Upper lobe of right lung (tissue), 1 donor: ENCODE measurements around the gene CKAP5. TPM values are rescaled to one million over a fixed set of nuclear protein-coding genes. Genes with fewer than 3 reads are reported as not detected.
A peak's percentile ranks its signal among the peaks of the same experiment; 100 is the strongest.

Source experiments
- ATAC-seq: fragments of 200-7000 bp; cut with Tn5 transposase; one replicate; pipeline ENCODE4 v1.9.1; 2020; ENCODE audit warnings: mild to moderate bottlenecking, moderate library complexity
- DNase-seq: peaks from one replicate; pipeline ENCODE4 v3.0.0-alpha.2; 2020
- H3K27ac ChIP-seq: fragments of 200-600 bp; one replicate; pipeline ENCODE4 v1.8.0; 2022
- H3K27me3 ChIP-seq: fragments of 200-600 bp; one replicate; pipeline ENCODE4 v1.8.0; 2022; ENCODE audit warnings: mild to moderate bottlenecking
- H3K36me3 ChIP-seq: fragments of 200-600 bp; one replicate; pipeline ENCODE4 v1.8.0; 2022
- H3K4me1 ChIP-seq: fragments of 200-600 bp; one replicate; pipeline ENCODE4 v1.8.0; 2022
- H3K4me3 ChIP-seq: fragments of 200-600 bp; one replicate; pipeline ENCODE4 v1.8.0; 2022; ENCODE audit warnings: mild to moderate bottlenecking
- H3K9me3 ChIP-seq: fragments of 200-600 bp; one replicate; pipeline ENCODE4 v1.8.0; 2022
- intact Hi-C: fragments of 100-400 bp; cut with DNase I; formaldehyde crosslinking; loops from one replicate; pipeline ENCODE4 v1.11.0; 2022
- total RNA-seq: library from RNA; stranded (reverse); fragmentation: NEBNext Ultra II Directional; extraction: Animal tissue kit (Norgen Biotek cat#: 25700); gene quantifications from one replicate; pipeline ENCODE4 v1.2.1, GENCODE V29; 2021
- TF ChIP-seq, protein P1 (sequence below): fragments of 200-600 bp; IDR thresholded peaks from one replicate; pipeline ENCODE4 v1.8.0; 2022; ENCODE audit warnings: antibody characterized with exemption
- donor health status: DM: no; HTN: yes; CAD: no; lungs with severe emphysema.

Gene CKAP5
- total RNA-seq, 1 donor from 2014 or later = 56.3 TPM

GRCh38 chr11:46727952-46728658 is 118.0 kb downstream of the CKAP5 start:
- TF ChIP-seq, protein P1, sequence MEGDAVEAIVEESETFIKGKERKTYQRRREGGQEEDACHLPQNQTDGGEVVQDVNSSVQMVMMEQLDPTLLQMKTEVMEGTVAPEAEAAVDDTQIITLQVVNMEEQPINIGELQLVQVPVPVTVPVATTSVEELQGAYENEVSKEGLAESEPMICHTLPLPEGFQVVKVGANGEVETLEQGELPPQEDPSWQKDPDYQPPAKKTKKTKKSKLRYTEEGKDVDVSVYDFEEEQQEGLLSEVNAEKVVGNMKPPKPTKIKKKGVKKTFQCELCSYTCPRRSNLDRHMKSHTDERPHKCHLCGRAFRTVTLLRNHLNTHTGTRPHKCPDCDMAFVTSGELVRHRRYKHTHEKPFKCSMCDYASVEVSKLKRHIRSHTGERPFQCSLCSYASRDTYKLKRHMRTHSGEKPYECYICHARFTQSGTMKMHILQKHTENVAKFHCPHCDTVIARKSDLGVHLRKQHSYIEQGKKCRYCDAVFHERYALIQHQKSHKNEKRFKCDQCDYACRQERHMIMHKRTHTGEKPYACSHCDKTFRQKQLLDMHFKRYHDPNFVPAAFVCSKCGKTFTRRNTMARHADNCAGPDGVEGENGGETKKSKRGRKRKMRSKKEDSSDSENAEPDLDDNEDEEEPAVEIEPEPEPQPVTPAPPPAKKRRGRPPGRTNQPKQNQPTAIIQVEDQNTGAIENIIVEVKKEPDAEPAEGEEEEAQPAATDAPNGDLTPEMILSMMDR = no peak
- no peaks in the 10 kb centered on the region for H3K36me3 ChIP-seq
- no peak overlapping the region for H3K27ac ChIP-seq
- intact Hi-C loops = no loop called here
- ATAC-seq (no peak), DNase-seq (peak; percentile 55)
- H3K4me1 ChIP-seq = no peaks in the 10 kb centered on the region
- no peak overlapping the region for H3K4me3 ChIP-seq
- no peaks in the 10 kb centered on the region for H3K27me3 ChIP-seq
- H3K9me3 ChIP-seq = no peaks in the 10 kb centered on the region

GRCh38 chr11:46726206-46726862 is 119.7 kb downstream of the CKAP5 start:
- H3K27ac ChIP-seq = no peak overlapping the region
- H3K27me3 ChIP-seq = no peaks in the 10 kb centered on the region
- intact Hi-C loops = no loop called here
- H3K4me1 ChIP-seq = no peaks in the 10 kb centered on the region
- TF ChIP-seq, protein P1 = no peak
- DNase-seq (no peak), ATAC-seq (no peak)
- H3K4me3 ChIP-seq = no peak overlapping the region
- H3K9me3 ChIP-seq = no peaks in the 10 kb centered on the region
- no peaks in the 10 kb centered on the region for H3K36me3 ChIP-seq

- Histone ChIP-seq H3K36me3 (no peaks in the 10 kb centered on the region), H3K27ac (no peak overlapping the region), H3K27me3 (no peaks in the 10 kb centered on the region), H3K4me3 (no peak overlapping the region), H3K9me3 (no peaks in the 10 kb centered on the region), H3K4me1 (no peaks in the 10 kb centered on the region)
- TF ChIP-seq, protein P1 = no peak
- DNase-seq (no peak), ATAC-seq (no peak)
- intact Hi-C loops = no loop called here
These were observed 120.5 kb downstream of the CKAP5 start for GRCh38 chr11:46725338-46726205.

DNA sequence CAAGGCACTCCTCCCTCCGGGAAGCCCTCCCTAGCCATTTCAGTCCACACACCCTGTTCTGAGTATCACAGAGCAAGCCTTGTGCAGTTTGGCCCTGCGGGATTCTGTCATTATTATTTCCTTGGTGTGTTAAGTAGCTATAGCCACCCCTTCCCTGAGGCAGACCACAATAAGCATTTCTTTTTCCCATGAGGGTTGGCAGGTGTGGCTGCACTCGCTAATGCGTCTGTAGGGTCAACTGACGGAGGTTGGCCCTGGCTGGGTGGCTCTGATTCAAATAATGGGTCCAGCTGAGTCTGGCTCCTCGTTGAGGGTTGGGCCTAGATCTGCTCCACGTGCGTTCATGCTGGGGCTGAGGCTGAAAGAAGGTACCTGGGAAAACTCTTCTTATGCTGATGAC is 122.0 kb downstream of the CKAP5 start:
- H3K27me3 ChIP-seq = no peaks in the 10 kb centered on the region
- DNase-seq (no peak), ATAC-seq (no peak)
- no peak overlapping the region for H3K4me3 ChIP-seq
- no peaks in the 10 kb centered on the region for H3K36me3 ChIP-seq
- TF ChIP-seq, protein P1 = no peak
- H3K27ac ChIP-seq = no peak overlapping the region
- intact Hi-C loops = no loop called here
- H3K4me1 ChIP-seq = no peaks in the 10 kb centered on the region
- H3K9me3 ChIP-seq = no peaks in the 10 kb centered on the region

DNA sequence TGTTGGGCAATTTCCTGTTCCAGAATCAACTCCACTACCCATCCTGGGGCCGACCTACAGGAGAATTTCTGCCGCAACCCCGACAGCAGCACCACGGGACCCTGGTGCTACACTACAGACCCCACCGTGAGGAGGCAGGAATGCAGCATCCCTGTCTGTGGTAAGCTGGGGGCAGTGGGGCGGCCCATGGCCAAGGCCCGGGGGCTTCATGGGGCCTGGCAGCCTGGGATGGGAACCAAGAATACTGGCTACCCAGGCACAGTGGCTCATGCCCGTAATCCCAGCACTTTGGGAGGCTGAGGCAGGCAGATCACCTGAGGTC is 122.8 kb downstream of the CKAP5 start:
- Histone ChIP-seq H3K4me3 (no peak overlapping the region), H3K27me3 (no peaks in the 10 kb centered on the region), H3K27ac (no peak overlapping the region), H3K9me3 (no peaks in the 10 kb centered on the region), H3K36me3 (no peaks in the 10 kb centered on the region), H3K4me1 (no peaks in the 10 kb centered on the region)
- ATAC-seq (no peak), DNase-seq (no peak)
- intact Hi-C loops = no loop called here
- TF ChIP-seq, protein P1 = no peak
